ENCODE measurements around the gene NCSTN. TPM values are rescaled to one million over a fixed set of nuclear protein-coding genes. Genes with fewer than 3 reads are reported as not detected.

The NCSTN gene
- total RNA-seq = 47.9 TPM

GRCh38 chr1:160342953-160343869 is at the start of gene NCSTN, which contains the start of gene COPA:
Gene NCSTN, plus strand, starts transcription at chr1:160343383. Its CDS starts 14 bp downstream, at chr1:160343397.
Gene COPA, minus strand, starts transcription at chr1:160343250. Its CDS starts 80 bp downstream, at chr1:160343170.

GRCh38 chr1:160366731-160367515 is 23.7 kb downstream of the NCSTN start, which contains the start of gene NHLH1:
Gene NHLH1, plus strand, starts transcription at chr1:160367071. Its CDS starts 3,661 bp downstream, at chr1:160370732.

GRCh38 chr1:160400223-160400645 is 57.1 kb downstream of the NCSTN start, which contains the start of gene VANGL2:
Gene VANGL2, plus strand, starts transcription at chr1:160400564. Its CDS starts 15,274 bp downstream, at chr1:160415838.

Small RNA genes lying within 50 kb of the gene (small RNA-seq; reads per million reads assigned to genes)
- gene RF00019 (ENCODE audit: low replicate concordance) = not detected
- 0.21 reads per million for gene RNU4-42P (ENCODE audit: low replicate concordance)

Other genes starting within 250 kb of the NCSTN start
- 54.8 TPM for gene IGSF8, start 244.8 kb upstream of the NCSTN start, total RNA-seq
- 61.7 TPM for gene ATP1A2, start 227.6 kb upstream of the NCSTN start, total RNA-seq
- 0.31 TPM for gene ATP1A4, start 191.8 kb upstream of the NCSTN start, total RNA-seq
- 1.9 TPM for gene CASQ1, start 152.8 kb upstream of the NCSTN start, total RNA-seq
- 146 TPM for gene PEA15, start 138.0 kb upstream of the NCSTN start, total RNA-seq
- gene DCAF8, start 80.8 kb upstream of the NCSTN start, total RNA-seq = 153 TPM
- gene PEX19, start 58.2 kb upstream of the NCSTN start, total RNA-seq = 36.3 TPM
- gene COPA, start 133 bp upstream of the NCSTN start, total RNA-seq = 182 TPM
- gene NHLH1, start 23.7 kb downstream of the NCSTN start, total RNA-seq = 2.2 TPM
- 27.5 TPM for gene VANGL2, start 57.2 kb downstream of the NCSTN start, total RNA-seq
- not detected for gene SLAMF6, start 179.9 kb downstream of the NCSTN start, total RNA-seq
- 1.6 TPM for gene CD84, start 236.1 kb downstream of the NCSTN start, total RNA-seq

All from parietal lobe (tissue), 2 donors.